HepG2 (cell line): ENCODE data around the gene CISD3.

Experiments
- CTCF ChIP-seq: sonication (generic); formaldehyde crosslinking; IDR thresholded peaks from 2 replicates; pipeline ENCODE4 v1.5.0; 2020; ENCODE audit warnings: mild to moderate bottlenecking, missing genetic modification reagents, moderate library complexity
- EP300 ChIP-seq, 3 experiments: sonication (generic) in 1 of 3; formaldehyde crosslinking in 1 of 3; IDR thresholded peaks; 2 replicates each; pipeline versions ENCODE4 v1.5.1 to v1.6.1; 2011 to 2020; ENCODE audit warnings: low read depth in 2 of 3, low read length in 2 of 3, borderline replicate concordance in 1 of 3, improper control_type of control experiment in 1 of 3, mild to moderate bottlenecking in 1 of 3, missing genetic modification reagents in 1 of 3, moderate library complexity in 1 of 3
- FOXK2 ChIP-seq: fragments of 450-650 bp; IDR thresholded peaks from 2 replicates; pipeline ENCODE4 v1.6.1; 2016
- KLF16 ChIP-seq, 2 experiments: sonication (generic) in 1 of 2; formaldehyde crosslinking in 1 of 2; IDR thresholded peaks; 2 replicates each; pipeline versions ENCODE4 v1.6.1 to v1.8.0; 2016 to 2023; ENCODE audit warnings: missing genetic modification reagents in 2 of 2, missing compliant biosample characterization in 1 of 2
- TP53 ChIP-seq: sonication (generic); formaldehyde crosslinking; conservative IDR thresholded peaks from 2 replicates; pipeline ENCODE4 v1.4.0; 2020; ENCODE audit warnings: missing genetic modification reagents

DNA sequence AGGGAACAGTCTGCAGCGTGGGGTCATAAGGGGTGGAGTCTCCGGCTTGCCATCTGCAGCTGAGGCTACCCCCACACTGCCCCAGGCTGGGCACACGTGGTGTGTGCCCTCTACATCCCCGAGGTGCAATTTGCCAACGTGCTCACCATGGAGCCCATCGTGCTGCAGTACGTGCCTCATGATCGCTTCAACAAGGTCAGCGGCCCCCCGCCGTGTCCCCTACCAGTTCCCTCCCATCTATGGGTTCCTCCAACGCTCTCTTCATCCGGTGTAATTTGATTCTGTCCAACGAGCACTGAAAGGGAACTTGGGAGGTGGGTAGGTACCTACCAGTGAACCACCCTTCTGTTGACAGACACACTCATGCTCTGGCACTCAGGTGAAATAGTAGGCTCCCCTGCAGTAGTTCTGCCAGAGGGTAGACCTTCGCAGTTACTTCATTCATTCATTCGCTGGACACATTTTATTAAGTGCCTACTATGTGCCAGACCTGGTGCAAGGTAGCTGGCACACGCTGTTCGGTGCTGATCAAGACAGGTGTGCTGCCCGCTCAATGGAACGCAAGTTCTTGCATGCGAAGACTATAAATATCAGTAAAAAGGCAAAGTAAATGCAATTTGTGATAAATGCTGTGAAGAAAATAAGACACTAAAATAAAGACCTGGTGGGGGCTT is 22.3 kb upstream of the CISD3 start:
- no peak for TF ChIP-seq TP53
- TF ChIP-seq KLF16 (CRISPR knock-in tag; IDR thresholded peaks at IDR 0.05), result no peak
- no peak for TF ChIP-seq FOXK2
- no peak for TF ChIP-seq EP300 (IDR thresholded peaks at IDR 0.05; ENCODE audit: low read depth in 2 of 2, low read length in 2 of 2)
- no peak for TF ChIP-seq EP300 (CRISPR knock-in tag; IDR thresholded peaks at IDR 0.05; ENCODE audit: borderline replicate concordance)
- TF ChIP-seq CTCF (CRISPR knock-in tag), result no peak
